ENCODE results near the gene SLC4A1. TPM values are rescaled to one million over a fixed set of nuclear protein-coding genes. Genes with fewer than 3 reads are reported as not detected.
A peak's percentile ranks its signal among the peaks of the same experiment; 100 is the strongest.

The SLC4A1 gene
- total and polyA plus RNA-seq, 2 experiments from 2014 or later = not detected

GRCh38 chr17:44218344-44219107, 49.4 kb downstream of the SLC4A1 start:
- peak overlapping the region; percentile 98 for H3K27ac ChIP-seq
- peaks cover 16% of the 10 kb centered on the region for H3K4me1 ChIP-seq (ENCODE audit: low read depth)
- H3K9me3 ChIP-seq (ENCODE audit: low read depth) = no peaks in the 10 kb centered on the region
- H3K4me3 ChIP-seq = peak overlapping the region; percentile 100
- H3K27me3 ChIP-seq = no peaks in the 10 kb centered on the region
- DNase-seq (ENCODE audit: low read depth in 1 of 2, low spot score in 1 of 2) = peak; percentile 92 to 93
- TF ChIP-seq CTCF (IDR thresholded peaks at IDR 0.05; ENCODE audit: low read depth, low read length) = peak; percentile 59
- H3K36me3 ChIP-seq = peaks cover 30% of the 10 kb centered on the region

- H3K4me3 ChIP-seq = peak overlapping the region; percentile 100
- peaks cover 30% of the 10 kb centered on the region for H3K36me3 ChIP-seq
- TF ChIP-seq CTCF (IDR thresholded peaks at IDR 0.05; ENCODE audit: low read depth, low read length) = no peak
- peaks cover 12% of the 10 kb centered on the region for H3K4me1 ChIP-seq (ENCODE audit: low read depth)
- DNase-seq (ENCODE audit: low read depth in 1 of 2, low spot score in 1 of 2) = no peak
- H3K9me3 ChIP-seq (ENCODE audit: low read depth) = no peaks in the 10 kb centered on the region
- H3K27me3 ChIP-seq = no peaks in the 10 kb centered on the region
- H3K27ac ChIP-seq = peak overlapping the region; percentile 98
Measured at GRCh38 chr17:44217738-44218343, 50.1 kb downstream of the SLC4A1 start.

GRCh38 chr17:44216694-44217093, 51.2 kb downstream of the SLC4A1 start:
- Histone ChIP-seq H3K4me3 (no peak overlapping the region), H3K27ac (no peak overlapping the region), H3K36me3 (peaks cover 30% of the 10 kb centered on the region), H3K9me3 (ENCODE audit: low read depth) (no peaks in the 10 kb centered on the region), H3K4me1 (ENCODE audit: low read depth) (peaks cover 9% of the 10 kb centered on the region), H3K27me3 (no peaks in the 10 kb centered on the region)
- no peak for DNase-seq (ENCODE audit: low read depth in 1 of 2, low spot score in 1 of 2)
- no peak for TF ChIP-seq CTCF (IDR thresholded peaks at IDR 0.05; ENCODE audit: low read depth, low read length)

- Histone ChIP-seq H3K9me3 (ENCODE audit: low read depth) (no peaks in the 10 kb centered on the region), H3K36me3 (peaks cover 30% of the 10 kb centered on the region), H3K4me3 (no peak overlapping the region), H3K27ac (no peak overlapping the region), H3K4me1 (ENCODE audit: low read depth) (peaks cover 9% of the 10 kb centered on the region), H3K27me3 (no peaks in the 10 kb centered on the region)
- TF ChIP-seq CTCF (IDR thresholded peaks at IDR 0.05; ENCODE audit: low read depth, low read length) = no peak
- no peak for DNase-seq (ENCODE audit: low read depth in 1 of 2, low spot score in 1 of 2)
Measured at GRCh38 chr17:44216173-44216572, 51.8 kb downstream of the SLC4A1 start.

DNA sequence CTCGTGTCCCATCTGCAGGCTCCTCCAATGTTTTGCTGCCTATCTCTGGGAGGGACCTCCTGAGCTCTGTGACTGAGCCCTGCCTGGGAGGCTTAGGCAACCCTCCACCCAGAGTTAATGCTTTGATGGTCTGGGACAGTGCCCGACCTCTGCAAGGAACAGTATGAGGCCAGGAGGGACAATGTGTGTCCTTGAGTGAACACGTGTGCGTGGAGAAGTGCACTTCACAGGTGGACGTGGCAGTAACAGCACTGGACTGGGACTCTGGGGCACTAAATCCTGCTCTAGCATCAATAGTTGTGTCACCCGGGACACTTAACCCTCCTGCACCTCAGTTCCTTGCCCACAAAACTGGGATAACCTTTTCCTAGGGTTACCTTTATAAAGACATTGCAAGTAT, 53.0 kb downstream of the SLC4A1 start:
- no peak overlapping the region for H3K27ac ChIP-seq
- no peaks in the 10 kb centered on the region for H3K27me3 ChIP-seq
- no peaks in the 10 kb centered on the region for H3K9me3 ChIP-seq (ENCODE audit: low read depth)
- no peak for DNase-seq (ENCODE audit: low read depth in 1 of 2, low spot score in 1 of 2)
- no peak overlapping the region for H3K4me3 ChIP-seq
- peaks cover 9% of the 10 kb centered on the region for H3K4me1 ChIP-seq (ENCODE audit: low read depth)
- TF ChIP-seq CTCF (IDR thresholded peaks at IDR 0.05; ENCODE audit: low read depth, low read length) = no peak
- H3K36me3 ChIP-seq = peaks cover 30% of the 10 kb centered on the region
